Measurements from ENCODE around the gene DDAH2.

DNA sequence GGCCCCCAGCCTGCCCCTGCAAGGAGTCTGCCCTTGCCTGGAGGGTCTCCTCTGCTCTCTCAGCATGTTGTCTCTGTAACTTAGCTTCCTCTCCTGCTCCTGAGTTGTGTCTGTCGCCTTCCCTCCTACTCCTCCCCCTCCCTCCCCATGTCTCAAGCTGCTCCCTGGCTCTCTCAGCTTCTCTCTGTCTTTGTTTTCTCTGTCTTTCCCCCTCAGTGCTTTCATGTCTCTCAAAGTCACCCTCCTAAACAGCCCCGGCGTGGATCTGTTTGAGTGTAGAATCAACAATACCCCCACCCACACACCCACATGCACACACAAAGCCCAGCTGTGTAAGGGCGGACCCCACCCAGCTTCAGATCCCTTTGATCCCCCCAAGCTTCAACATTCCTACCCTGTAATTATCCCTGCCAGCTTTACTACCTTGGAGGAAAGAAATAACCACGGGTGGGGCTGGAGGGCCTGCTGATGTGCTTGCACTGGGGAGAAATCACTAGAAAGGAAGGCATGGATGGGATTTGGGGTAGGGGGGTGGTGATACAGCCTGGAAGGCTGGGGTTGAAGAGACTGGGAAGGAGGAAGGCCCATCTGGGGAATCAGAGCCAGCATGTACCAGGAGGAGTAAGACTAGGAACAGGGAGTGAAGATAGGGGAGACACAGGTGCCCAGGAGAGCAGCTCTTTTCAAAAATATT lies 15.0 kb downstream of the DDAH2 start:
- TF ChIP-seq ZNF112 (tag by site-specific recombination; IDR thresholded peaks at IDR 0.05) (no peak), ZNF10 (tag by site-specific recombination; IDR thresholded peaks at IDR 0.05) (no peak), CTCF (tag by site-specific recombination; IDR thresholded peaks at IDR 0.05) (no peak), MZF1 (tag by site-specific recombination; IDR thresholded peaks at IDR 0.05; ENCODE audit: borderline replicate concordance) (peak; percentile 84), ZFP69B (tag by site-specific recombination; IDR thresholded peaks at IDR 0.05) (peak; percentile 50; the same call in 1 of the 2 replicates), ZBTB17 (tag by site-specific recombination; IDR thresholded peaks at IDR 0.05) (peak; percentile 48), ZNF132 (tag by site-specific recombination; IDR thresholded peaks at IDR 0.05; ENCODE audit: borderline replicate concordance) (no peak), ZNF174 (tag by site-specific recombination; IDR thresholded peaks at IDR 0.05) (no peak), ZNF654 (tag by site-specific recombination; IDR thresholded peaks at IDR 0.05; ENCODE audit: low read depth) (no peak), ZSCAN30 (tag by site-specific recombination; IDR thresholded peaks at IDR 0.05) (no peak), YY1 (tag by site-specific recombination; IDR thresholded peaks at IDR 0.05) (no peak), ZNF560 (tag by site-specific recombination; IDR thresholded peaks at IDR 0.05; ENCODE audit: borderline replicate concordance) (no peak)

Data from HEK293 (cell line).